GM18867 (cell line): ENCODE measurements around the gene TGM3.

Experiments
- ATAC-seq: cut with Tn5 transposase; IDR thresholded peaks from one replicate; pipeline ENCODE4 v1.9.1; 2021; ENCODE audit warnings: mild to moderate bottlenecking, moderate library complexity; ENCODE audit not compliant: unreplicated experiment

The TGM3 gene

GRCh38 chr20:2305029-2305428 lies 9.2 kb downstream of the TGM3 start:
- ATAC-seq: no peak

DNA sequence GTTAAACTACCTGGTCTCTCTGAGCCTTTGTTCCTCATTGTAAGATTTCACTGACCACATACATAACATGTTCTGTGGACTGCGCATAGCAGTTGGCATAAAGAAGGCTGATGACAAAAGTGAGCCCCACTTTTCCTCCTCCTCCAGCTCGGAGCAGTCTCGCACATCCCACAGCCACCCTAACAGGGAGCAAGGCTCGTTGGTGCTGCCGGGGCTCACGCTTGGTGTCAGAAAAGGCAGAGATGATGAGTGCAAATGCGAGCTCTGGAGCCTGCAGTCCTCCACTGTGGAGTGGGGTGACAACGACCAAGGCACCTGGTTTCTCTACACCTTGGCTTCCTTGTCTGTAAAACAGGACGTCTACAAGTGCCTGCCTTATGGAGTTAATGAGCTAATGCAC lies 9.7 kb downstream of the TGM3 start:
- no peak for ATAC-seq

GRCh38 chr20:2305946-2306345 lies 10.1 kb downstream of the TGM3 start:
- no peak for ATAC-seq

- ATAC-seq: no peak
Observed at GRCh38 chr20:2307136-2307535, 11.3 kb downstream of the TGM3 start.

DNA sequence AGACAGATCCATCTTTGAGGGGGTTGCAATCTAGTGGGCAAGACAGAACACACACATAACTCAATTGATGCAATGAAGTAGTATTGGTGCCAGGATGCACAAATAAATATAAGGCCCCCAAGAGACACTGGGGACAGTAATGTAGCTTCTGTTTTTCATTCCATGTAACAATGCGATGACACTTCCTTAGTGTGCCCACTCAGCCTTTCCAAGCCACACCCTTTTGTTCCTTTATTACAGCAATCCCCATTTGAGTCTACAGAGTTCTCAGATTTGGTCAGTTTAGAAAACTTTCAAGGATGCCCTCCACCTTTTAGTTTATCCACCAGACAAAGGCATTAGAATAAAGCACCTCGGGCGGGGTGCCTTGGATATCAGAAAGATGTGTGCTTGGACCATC lies 15.5 kb downstream of the TGM3 start:
- ATAC-seq: no peak

GRCh38 chr20:2312876-2313275 lies 17.1 kb downstream of the TGM3 start:
- no peak for ATAC-seq

DNA sequence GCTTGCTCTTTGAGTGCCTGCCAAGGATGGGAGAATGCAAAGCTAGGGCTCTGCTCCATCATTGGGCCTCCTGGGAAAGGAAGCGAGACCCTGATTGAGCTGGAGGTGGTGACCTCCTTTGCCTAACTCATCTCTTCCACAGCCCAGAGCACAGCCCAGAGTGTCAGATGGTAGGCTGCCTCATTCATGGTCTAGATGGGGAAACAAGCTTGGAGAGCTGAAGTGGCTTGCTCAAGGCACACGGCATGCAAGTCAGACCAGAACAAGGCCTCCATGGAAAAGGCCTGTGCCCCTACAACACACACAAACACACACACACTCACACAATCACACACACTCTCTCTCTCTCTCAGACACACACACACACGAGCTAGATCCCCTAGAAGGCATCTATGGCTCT lies 17.5 kb downstream of the TGM3 start:
- no peak for ATAC-seq

GRCh38 chr20:2314759-2315439 lies 19.1 kb downstream of the TGM3 start:
- no peak for ATAC-seq

GRCh38 chr20:2315440-2315778 lies 19.6 kb downstream of the TGM3 start:
- no peak for ATAC-seq

- ATAC-seq: no peak
Observed at GRCh38 chr20:2316847-2317495, 21.2 kb downstream of the TGM3 start.

DNA sequence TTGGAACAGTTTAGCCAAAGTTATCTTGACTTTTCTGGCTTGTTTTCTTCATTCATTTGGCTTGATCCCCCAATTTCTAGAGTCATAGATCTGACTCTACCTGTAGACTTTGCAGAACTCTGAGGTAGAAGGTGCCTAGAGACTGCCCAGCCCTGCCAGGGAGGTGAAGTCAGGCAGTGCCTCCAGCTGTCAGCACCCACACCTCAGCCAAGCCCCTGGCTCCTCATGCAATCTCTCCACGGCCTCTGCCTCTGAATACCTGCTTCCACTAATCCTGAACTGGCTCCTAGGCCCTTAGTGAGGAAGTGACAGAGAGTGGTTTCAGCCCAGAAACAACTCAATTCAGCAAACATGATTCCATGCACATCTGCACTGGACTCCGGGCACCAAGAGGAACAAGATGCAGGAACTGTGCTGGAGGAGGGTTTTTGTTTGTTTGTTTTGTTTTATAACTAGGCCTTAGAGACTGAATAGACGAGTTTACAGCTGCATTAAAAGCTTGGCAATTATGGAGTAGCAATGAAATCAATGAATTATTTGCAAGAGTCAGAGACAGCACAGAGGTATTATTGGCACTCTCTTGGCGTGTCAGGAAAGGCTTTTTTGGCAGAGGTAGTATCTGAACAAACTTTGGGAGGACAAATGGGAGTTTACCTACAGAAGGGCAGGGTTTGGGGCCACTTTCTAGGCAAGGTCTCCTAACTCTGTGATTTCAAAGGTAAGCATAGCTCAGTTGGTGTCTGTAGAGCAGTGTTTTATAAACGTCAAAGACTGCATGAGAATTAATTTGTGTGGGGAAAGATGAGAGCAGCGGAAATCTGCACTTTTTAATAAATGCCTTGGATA lies 25.2 kb downstream of the TGM3 start:
- ATAC-seq: no peak

DNA sequence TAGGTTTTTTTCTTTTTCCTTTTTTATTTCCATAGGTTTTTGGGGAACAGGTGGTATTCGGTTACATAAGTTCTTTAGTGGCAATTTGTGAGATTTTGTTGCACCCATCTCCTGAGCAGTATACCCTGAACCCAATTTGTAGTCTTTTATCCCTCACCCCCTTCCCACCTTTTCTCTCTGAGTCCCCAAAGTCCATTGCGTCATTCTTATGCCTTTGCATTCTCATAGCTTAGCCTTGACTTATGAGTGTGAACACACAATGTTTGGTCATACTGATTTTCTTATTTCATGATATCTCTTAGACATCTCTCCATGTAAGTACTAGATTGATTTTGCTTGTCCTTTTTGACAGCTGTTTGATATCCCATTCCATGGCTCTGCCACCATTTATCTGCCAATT lies 27.2 kb downstream of the TGM3 start:
- ATAC-seq: no peak

- ATAC-seq: no peak
Observed at GRCh38 chr20:2326046-2326445, 30.2 kb downstream of the TGM3 start.

- ATAC-seq: no peak
Observed at GRCh38 chr20:2327620-2328555, 32.1 kb downstream of the TGM3 start.

GRCh38 chr20:2329286-2329685 lies 33.5 kb downstream of the TGM3 start:
- ATAC-seq: no peak

GRCh38 chr20:2330090-2330695 lies 34.4 kb downstream of the TGM3 start:
- ATAC-seq: no peak

- no peak for ATAC-seq
Observed at GRCh38 chr20:2331106-2331505, 35.3 kb downstream of the TGM3 start.

GRCh38 chr20:2331901-2332565 lies 36.2 kb downstream of the TGM3 start:
- no peak for ATAC-seq

DNA sequence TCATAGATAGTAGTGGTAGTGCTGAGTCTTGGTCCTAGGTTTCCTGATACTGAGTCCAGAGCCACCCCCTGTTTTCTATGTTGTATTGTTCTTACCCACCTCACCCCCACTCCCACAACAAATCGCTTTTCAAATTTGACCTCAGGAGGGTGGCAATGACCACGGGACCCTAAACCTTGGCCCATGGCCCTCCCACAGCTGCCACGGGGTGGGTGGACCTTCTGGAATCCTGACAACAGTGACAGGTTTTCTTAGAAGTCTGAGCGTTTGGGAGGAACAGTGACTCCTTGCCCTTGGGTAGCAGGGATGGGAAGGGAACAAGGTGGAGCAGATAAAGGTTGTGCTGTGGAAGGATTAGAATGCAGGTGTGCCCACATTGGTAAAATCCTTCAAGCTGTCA lies 36.9 kb downstream of the TGM3 start:
- ATAC-seq: no peak

- no peak for ATAC-seq
Observed at GRCh38 chr20:2333821-2334220, 38.0 kb downstream of the TGM3 start.
